Amniotic stem cell (primary cell): ENCODE data around the gene ATAD1.
"Not testable (repeated sequence)": the region's sequence is repeated elsewhere in the genome, so short reads cannot be mapped to it uniquely, and the experiment has no call there.

ENCODE experiments used
- DNase-seq: peaks from one replicate; lab custom pipeline; 2025; lab: John Stamatoyannopoulos, UW

ATAD1 gene

GRCh38 chr10:87753995-87754866 lies 63.8 kb downstream of the ATAD1 start:
- no peak for DNase-seq

GRCh38 chr10:87752566-87752965 lies 65.5 kb downstream of the ATAD1 start:
- DNase-seq, result peak; percentile 56

GRCh38 chr10:87751274-87751673 lies 66.8 kb downstream of the ATAD1 start:
- DNase-seq, result no peak

- DNase-seq, result no peak
Observed at GRCh38 chr10:87750817-87751216, 67.2 kb downstream of the ATAD1 start.

GRCh38 chr10:87750001-87750671 lies 67.9 kb downstream of the ATAD1 start:
- DNase-seq, result no peak

GRCh38 chr10:87748244-87748643 lies 69.8 kb downstream of the ATAD1 start:
- DNase-seq, result not testable (repeated sequence)

GRCh38 chr10:87746911-87747310 lies 71.1 kb downstream of the ATAD1 start:
- no peak for DNase-seq

- no peak for DNase-seq
Observed at GRCh38 chr10:87744606-87745005, 73.4 kb downstream of the ATAD1 start.

- DNase-seq, result not testable (repeated sequence)
Observed at GRCh38 chr10:87742992-87743610, 74.9 kb downstream of the ATAD1 start.

GRCh38 chr10:87740254-87740655 lies 77.8 kb downstream of the ATAD1 start:
- DNase-seq, result peak; percentile 9

GRCh38 chr10:87739703-87740102 lies 78.3 kb downstream of the ATAD1 start:
- no peak for DNase-seq

- not testable (repeated sequence) for DNase-seq
Observed at GRCh38 chr10:87738253-87738652, 79.8 kb downstream of the ATAD1 start.

- peak; percentile 9 for DNase-seq
Observed at GRCh38 chr10:87734987-87735827, 82.8 kb downstream of the ATAD1 start.

- DNase-seq, result no peak
Observed at GRCh38 chr10:87733081-87733480, 84.9 kb downstream of the ATAD1 start.

GRCh38 chr10:87729940-87730339 lies 88.1 kb downstream of the ATAD1 start:
- DNase-seq, result no peak

- no peak for DNase-seq
Observed at GRCh38 chr10:87724789-87725188, 93.2 kb downstream of the ATAD1 start.

- no peak for DNase-seq
Observed at GRCh38 chr10:87723500-87723899, 94.5 kb downstream of the ATAD1 start.

- DNase-seq, result no peak
Observed at GRCh38 chr10:87722716-87723115, 95.3 kb downstream of the ATAD1 start.

- no peak for DNase-seq
Observed at GRCh38 chr10:87721781-87722180, 96.2 kb downstream of the ATAD1 start.

GRCh38 chr10:87720665-87721064 lies 97.4 kb downstream of the ATAD1 start:
- no peak for DNase-seq

GRCh38 chr10:87716348-87716670 lies 101.7 kb downstream of the ATAD1 start:
- DNase-seq, result no peak
